Activated B cell treated with CpG ODN at 0.5 μM for 24 hours (primary cell): ENCODE results near the gene ZCCHC14. TPM values are rescaled to one million over a fixed set of nuclear protein-coding genes. Genes with fewer than 3 reads are reported as not detected.

Experiments used
- ATAC-seq: fragments of 200-7000 bp; cut with Tn5 transposase; one replicate; pipeline ENCODE4 v1.10.0; 2021; ENCODE audit warnings: low read depth, mild to moderate bottlenecking, moderate library complexity
- CTCF ChIA-PET: fragments of 350-600 bp; sonication (Branson Sonifier 250); formaldehyde crosslinking; loops from one replicate; lab custom pipeline; 2021; ENCODE audit warnings: antibody characterized with exemption; lab: Charles Lee
- POLR2A ChIA-PET: fragments of 350-600 bp; sonication (Branson Sonifier 250); formaldehyde crosslinking; loops from one replicate; lab custom pipeline; 2021; ENCODE audit warnings: antibody characterized with exemption; lab: Charles Lee
- DNase-seq: peaks from one replicate; pipeline ENCODE4 v3.0.0; 2022
- H3K27ac Mint-ChIP-seq: one replicate; pipeline ENCODE4 v1.8.0; 2020; ENCODE audit warnings: mixed read lengths
- H3K27me3 Mint-ChIP-seq: one replicate; pipeline ENCODE4 v1.8.0; 2021; ENCODE audit warnings: mixed read lengths
- H3K36me3 Mint-ChIP-seq: one replicate; pipeline ENCODE4 v1.8.0; 2021; ENCODE audit warnings: low read depth, mixed read lengths
- H3K4me1 Mint-ChIP-seq: one replicate; pipeline ENCODE4 v1.8.0; 2021; ENCODE audit warnings: mixed read lengths
- H3K4me3 Mint-ChIP-seq: one replicate; pipeline ENCODE4 v1.8.0; 2020; ENCODE audit warnings: mild to moderate bottlenecking, mixed read lengths
- H3K9me3 Mint-ChIP-seq: one replicate; pipeline ENCODE4 v1.8.0; 2020; ENCODE audit warnings: mixed read lengths
- CTCF ChIP-seq: fragments of 200-600 bp; IDR thresholded peaks from one replicate; pipeline ENCODE4 v1.8.0; 2022; ENCODE audit warnings: antibody characterized with exemption, mild to moderate bottlenecking
- intact Hi-C: fragments of 100-400 bp; cut with micrococcal nuclease; formaldehyde crosslinking; loops from one replicate; pipeline ENCODE4 v1.15.1; 2024
- total RNA-seq: library from RNA; stranded (reverse); gene quantifications from 2 replicates; pipeline ENCODE4 v1.2.3, GENCODE V29; 2022

The ZCCHC14 gene
- total RNA-seq, 1 donor from 2014 or later = 3.8 TPM

DNA sequence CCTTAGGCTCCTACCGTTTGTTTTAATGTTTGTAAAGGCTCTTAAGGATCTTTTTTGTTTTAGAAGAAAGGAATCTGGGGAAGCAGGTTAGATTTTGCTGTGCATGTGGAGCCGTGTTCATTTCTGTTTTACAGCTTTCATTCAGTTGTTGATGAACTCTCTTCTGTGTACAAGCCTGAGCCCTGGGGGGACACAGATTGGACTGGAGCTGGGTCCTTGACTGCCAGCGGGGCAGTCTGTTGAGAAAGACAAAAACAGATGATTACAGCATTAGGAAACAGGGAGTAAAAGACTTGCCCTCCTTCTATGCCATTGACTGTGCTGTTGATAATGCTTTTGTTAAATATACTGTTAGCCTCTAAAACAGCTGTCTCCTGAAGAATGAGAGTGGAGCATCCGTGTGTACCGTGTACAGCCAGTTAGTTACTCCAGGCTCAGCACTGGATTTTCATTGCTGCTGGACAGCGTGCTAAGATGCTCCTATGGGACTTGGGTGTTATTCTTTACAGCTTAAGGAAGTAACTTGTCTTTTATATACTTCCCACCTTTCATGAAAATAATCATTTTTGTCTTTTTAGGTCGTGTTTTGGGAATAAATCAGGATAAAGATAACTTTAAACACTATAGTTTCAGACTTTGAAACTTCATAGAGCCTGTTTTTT is 97.5 kb downstream of the ZCCHC14 start:
- intact Hi-C loops = no loop called here
- Mint-ChIP-seq H3K4me1 (peaks cover 37% of the 10 kb centered on the region), H3K27me3 (no peaks in the 10 kb centered on the region), H3K4me3 (no peak overlapping the region), H3K36me3 (peaks cover 40% of the 10 kb centered on the region), H3K9me3 (no peaks in the 10 kb centered on the region), H3K27ac (no peak overlapping the region)
- CTCF ChIA-PET = interaction anchor here (0.7 to 2.8 kb wide), 5 partner anchors 10 to 78 kb away, joined by 3 to 21 read pairs (median 5); partner anchors contain the start of genes C16orf95 and FBXO31
- POLR2A ChIA-PET = interaction anchor here (4.3 kb wide), 1 partner anchor 12 kb away, joined by 48 read pairs; the partner anchor contains the start of gene FBXO31
- no peak for TF ChIP-seq CTCF
- no peak for DNase-seq
- ATAC-seq = no peak

GRCh38 chr16:87393680-87394055 is 99.2 kb downstream of the ZCCHC14 start:
- ChIA-PET CTCF (interaction anchor here (0.9 to 2.8 kb wide), 10 partner anchors 8 to 372 kb away, joined by 3 to 21 read pairs (median 3); partner anchors contain the start of genes C16orf95, FBXO31 and KLHDC4), POLR2A (interaction anchor here (1.6 to 4.3 kb wide), 2 partner anchors 10 to 76 kb away, joined by 5 to 48 read pairs; partner anchors contain the start of genes C16orf95 and FBXO31)
- TF ChIP-seq CTCF = no peak
- no peaks in the 10 kb centered on the region for H3K27me3 Mint-ChIP-seq
- peaks cover 26% of the 10 kb centered on the region for H3K36me3 Mint-ChIP-seq
- H3K4me1 Mint-ChIP-seq = peaks cover 44% of the 10 kb centered on the region
- H3K9me3 Mint-ChIP-seq = no peaks in the 10 kb centered on the region
- H3K27ac Mint-ChIP-seq = peak overlapping the region; percentile 86
- intact Hi-C loops = loop anchor here (1.0 to 5.0 kb wide), 6 partner anchors 69 to 831 kb away; partner anchors contain the start of genes BANP, C16orf95 and KLHDC4
- ATAC-seq (no peak), DNase-seq (no peak)
- peak overlapping the region; percentile 92 for H3K4me3 Mint-ChIP-seq

GRCh38 chr16:87392821-87393679 is 99.8 kb downstream of the ZCCHC14 start:
- Mint-ChIP-seq H3K27me3 (no peaks in the 10 kb centered on the region), H3K4me3 (peak overlapping the region; percentile 92), H3K4me1 (peaks cover 47% of the 10 kb centered on the region), H3K36me3 (peaks cover 22% of the 10 kb centered on the region), H3K9me3 (no peaks in the 10 kb centered on the region), H3K27ac (peak overlapping the region; percentile 86)
- ChIA-PET POLR2A (interaction anchor here (1.6 to 4.3 kb wide), 2 partner anchors 10 to 76 kb away, joined by 5 to 48 read pairs; partner anchors contain the start of genes C16orf95 and FBXO31), CTCF (interaction anchor here (1.1 to 2.4 kb wide), 4 partner anchors 9 to 242 kb away, joined by 3 to 14 read pairs (median 4); partner anchors contain the start of gene FBXO31)
- intact Hi-C loops = loop anchor here (1.0 to 5.0 kb wide), 6 partner anchors 9 to 831 kb away; partner anchors contain the start of genes BANP, KLHDC4 and ZCCHC14
- no peak for ATAC-seq
- peak; percentile 48 for DNase-seq
- no peak for TF ChIP-seq CTCF

DNA sequence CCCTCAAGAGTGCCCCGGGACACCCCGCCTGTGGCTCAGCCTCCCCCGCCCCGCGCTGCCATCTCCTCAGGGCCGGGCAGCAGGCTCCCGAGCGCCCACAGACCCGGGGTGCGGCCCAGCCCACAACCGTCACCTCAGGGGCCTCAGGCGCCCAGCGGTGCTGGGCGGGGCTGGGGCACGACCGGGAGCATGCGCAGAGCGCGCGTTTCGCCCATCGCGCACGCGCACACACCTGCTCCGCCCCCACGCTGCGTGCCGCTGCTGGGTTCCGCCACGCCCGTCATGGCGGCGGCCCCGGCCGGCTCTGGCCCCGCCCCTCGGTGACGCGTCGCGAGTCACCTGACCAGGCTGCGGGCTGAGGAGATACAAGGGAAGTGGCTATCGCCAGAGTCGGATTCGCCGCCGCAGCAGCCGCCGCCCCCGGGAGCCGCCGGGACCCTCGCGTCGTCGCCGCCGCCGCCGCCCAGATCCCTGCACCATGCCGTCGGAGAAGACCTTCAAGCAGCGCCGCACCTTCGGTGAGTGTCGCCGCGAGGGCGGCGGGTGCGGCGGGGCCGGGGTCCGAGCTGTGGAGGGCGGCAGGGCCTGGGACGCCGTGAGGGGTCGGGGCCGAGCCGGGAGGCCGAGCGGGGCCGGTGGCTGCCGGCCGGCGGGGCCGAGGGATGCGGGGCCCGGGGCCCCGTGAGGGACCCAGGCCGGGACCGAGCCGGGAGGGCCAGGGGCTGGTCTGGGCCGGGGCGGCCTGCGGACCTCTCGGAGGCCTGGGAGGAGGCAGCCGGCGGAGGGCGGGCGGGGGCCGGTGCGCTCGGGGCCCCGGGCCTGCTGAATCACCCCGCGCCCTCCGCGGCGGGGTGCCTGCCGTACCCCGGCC is 100.6 kb downstream of the ZCCHC14 start, which contains the start of gene MAP1LC3B:
MAP1LC3B (plus strand) TSS at position 387 of the 871 bp plus-strand sequence; CDS start at position 479, 92 bp downstream.
- ATAC-seq (peak; percentile 64), DNase-seq (peak; percentile 100)
- TF ChIP-seq CTCF = no peak
- Mint-ChIP-seq H3K36me3 (peaks cover 21% of the 10 kb centered on the region), H3K27me3 (no peaks in the 10 kb centered on the region), H3K27ac (peak within 1 kb of the TSS; percentile 92), H3K4me3 (peak within 1 kb of the TSS; percentile 92), H3K4me1 (peaks cover 53% of the 10 kb centered on the region), H3K9me3 (no peaks in the 10 kb centered on the region)
- intact Hi-C loops = loop anchor here (1.0 to 5.0 kb wide), 5 partner anchors 8 to 830 kb away; partner anchors contain the start of genes BANP, KLHDC4 and ZCCHC14
- POLR2A ChIA-PET = interaction anchor here (1.6 to 4.3 kb wide), 2 partner anchors 9 to 75 kb away, joined by 5 to 48 read pairs; partner anchors contain the start of genes C16orf95 and FBXO31
- CTCF ChIA-PET = interaction anchor here (1.6 to 2.4 kb wide), 2 partner anchors 9 to 243 kb away, joined by 6 to 14 read pairs; partner anchors contain the start of gene FBXO31
